Mesenchymal stem cell (in vitro differentiated cells and primary cell): ENCODE data around the gene TMEM109.

Source experiments
- DNase-seq: peaks from one replicate; pipeline ENCODE4 v3.0.0-alpha.2; 2013
- H2AFZ ChIP-seq: one replicate; pipeline ENCODE4 v1.6.1; 2013; ENCODE audit warnings: low read depth, mild to moderate bottlenecking, control low read depth, inconsistent platforms, low read length, moderate library complexity
- H2AK5ac ChIP-seq: 2 replicates; pipeline ENCODE4 v1.6.1; 2013; ENCODE audit warnings: low read length, moderate library complexity, mild to moderate bottlenecking, inconsistent platforms; ENCODE audit not compliant: severe bottlenecking
- H2BK120ac ChIP-seq: one replicate; pipeline ENCODE4 v1.6.1; 2013; ENCODE audit warnings: low read depth, mild to moderate bottlenecking, inconsistent platforms, low read length, moderate library complexity
- H2BK12ac ChIP-seq, 2 experiments: one replicate each; pipeline ENCODE4 v1.6.1; 2013; ENCODE audit warnings: inconsistent platforms in 2 of 2, low read length in 2 of 2, mild to moderate bottlenecking in 2 of 2, moderate library complexity in 2 of 2, control low read depth in 1 of 2
- H2BK15ac ChIP-seq: one replicate; pipeline ENCODE4 v1.6.1; 2013; ENCODE audit warnings: mild to moderate bottlenecking, low read depth, inconsistent platforms; ENCODE audit not compliant: poor library complexity, severe bottlenecking
- H2BK5ac ChIP-seq: 2 replicates; pipeline ENCODE4 v1.6.1; 2013; ENCODE audit warnings: low read depth, mild to moderate bottlenecking, low read length, control low read depth, inconsistent platforms; ENCODE audit not compliant: poor library complexity, severe bottlenecking
- H3K14ac ChIP-seq, 2 experiments: one replicate each; pipeline ENCODE4 v1.6.1; 2013; ENCODE audit warnings: inconsistent platforms in 2 of 2, low read length in 2 of 2, control low read depth in 1 of 2, mild to moderate bottlenecking in 1 of 2, moderate library complexity in 1 of 2
- H3K18ac ChIP-seq, 2 experiments: one replicate each; pipeline ENCODE4 v1.6.1; 2013; ENCODE audit warnings: inconsistent platforms in 2 of 2, low read length in 2 of 2, control low read depth in 1 of 2, low read depth in 1 of 2, mild to moderate bottlenecking in 1 of 2
- H3K23ac ChIP-seq, 2 experiments: one replicate each; pipeline ENCODE4 v1.6.1; 2013; ENCODE audit warnings: inconsistent platforms in 2 of 2, low read length in 2 of 2, mild to moderate bottlenecking in 2 of 2, moderate library complexity in 2 of 2, control low read depth in 1 of 2
- H3K27ac ChIP-seq: 2 replicates; pipeline ENCODE4 v1.5.1; 2013; ENCODE audit warnings: mild to moderate bottlenecking, moderate library complexity, low read length, control low read depth, inconsistent platforms; ENCODE audit not compliant: poor library complexity, severe bottlenecking
- H3K27me3 ChIP-seq, 2 experiments: 2 replicates each; pipeline versions ENCODE4 v1.6.1 to v1.7.0; 2013; ENCODE audit warnings: low read length in 2 of 2, mild to moderate bottlenecking in 2 of 2, moderate library complexity in 2 of 2, control low read depth in 1 of 2, inconsistent platforms in 1 of 2; ENCODE audit not compliant: control insufficient read depth in 1 of 2, insufficient read depth in 1 of 2
- H3K36me3 ChIP-seq, 2 experiments: 2 replicates each; pipeline versions ENCODE4 v1.6.1 to v1.7.0; 2013; ENCODE audit warnings: low read length in 2 of 2, control low read depth in 1 of 2, inconsistent platforms in 1 of 2, low read depth in 1 of 2, mild to moderate bottlenecking in 1 of 2; ENCODE audit not compliant: insufficient read depth in 2 of 2, control insufficient read depth in 1 of 2
- H3K4ac ChIP-seq, 2 experiments: one replicate each; pipeline ENCODE4 v1.6.1; 2013; ENCODE audit warnings: inconsistent platforms in 2 of 2, low read length in 2 of 2, mild to moderate bottlenecking in 2 of 2, moderate library complexity in 2 of 2, control low read depth in 1 of 2, low read depth in 1 of 2
- H3K4me1 ChIP-seq: 2 replicates; pipeline ENCODE4 v1.6.1; 2013; ENCODE audit warnings: low read depth, low read length, control low read depth; ENCODE audit not compliant: control insufficient read depth, insufficient read depth
- H3K4me2 ChIP-seq: 2 replicates; pipeline ENCODE4 v1.6.1; 2013; ENCODE audit warnings: low read length, mild to moderate bottlenecking, inconsistent platforms; ENCODE audit not compliant: poor library complexity, severe bottlenecking
- H3K4me3 ChIP-seq, 2 experiments: 2 replicates each; pipeline versions ENCODE4 v1.5.1 to v1.7.0; 2013; ENCODE audit warnings: low read length in 2 of 2, mild to moderate bottlenecking in 2 of 2, control low read depth in 1 of 2, low read depth in 1 of 2; ENCODE audit not compliant: insufficient read depth in 1 of 2
- H3K79me1 ChIP-seq: replicated peaks from 2 replicates; pipeline ENCODE4 v1.6.1; 2013; ENCODE audit warnings: mild to moderate bottlenecking, control low read depth, low read length, inconsistent platforms; ENCODE audit not compliant: poor library complexity, severe bottlenecking
- H3K9ac ChIP-seq: 2 replicates; pipeline ENCODE4 v1.7.0; 2013; ENCODE audit warnings: mild to moderate bottlenecking, low read length, moderate library complexity
- H3K9me3 ChIP-seq: 2 replicates; pipeline ENCODE4 v1.7.0; 2013; ENCODE audit warnings: mild to moderate bottlenecking, low read length; ENCODE audit not compliant: control insufficient read depth
- H4K8ac ChIP-seq: one replicate; pipeline ENCODE4 v1.6.1; 2013; ENCODE audit warnings: inconsistent platforms, mild to moderate bottlenecking, low read length, moderate library complexity
- H4K91ac ChIP-seq: one replicate; pipeline ENCODE4 v1.6.1; 2013; ENCODE audit warnings: mild to moderate bottlenecking, low read length, inconsistent platforms
- WGBS: methylation state at CpG from one replicate; pipeline ENCODE4 v1.1.7; 2013; ENCODE audit warnings: mixed read lengths; 5-methylcytosine and 5-hydroxymethylcytosine counted together

TMEM109 gene

DNA sequence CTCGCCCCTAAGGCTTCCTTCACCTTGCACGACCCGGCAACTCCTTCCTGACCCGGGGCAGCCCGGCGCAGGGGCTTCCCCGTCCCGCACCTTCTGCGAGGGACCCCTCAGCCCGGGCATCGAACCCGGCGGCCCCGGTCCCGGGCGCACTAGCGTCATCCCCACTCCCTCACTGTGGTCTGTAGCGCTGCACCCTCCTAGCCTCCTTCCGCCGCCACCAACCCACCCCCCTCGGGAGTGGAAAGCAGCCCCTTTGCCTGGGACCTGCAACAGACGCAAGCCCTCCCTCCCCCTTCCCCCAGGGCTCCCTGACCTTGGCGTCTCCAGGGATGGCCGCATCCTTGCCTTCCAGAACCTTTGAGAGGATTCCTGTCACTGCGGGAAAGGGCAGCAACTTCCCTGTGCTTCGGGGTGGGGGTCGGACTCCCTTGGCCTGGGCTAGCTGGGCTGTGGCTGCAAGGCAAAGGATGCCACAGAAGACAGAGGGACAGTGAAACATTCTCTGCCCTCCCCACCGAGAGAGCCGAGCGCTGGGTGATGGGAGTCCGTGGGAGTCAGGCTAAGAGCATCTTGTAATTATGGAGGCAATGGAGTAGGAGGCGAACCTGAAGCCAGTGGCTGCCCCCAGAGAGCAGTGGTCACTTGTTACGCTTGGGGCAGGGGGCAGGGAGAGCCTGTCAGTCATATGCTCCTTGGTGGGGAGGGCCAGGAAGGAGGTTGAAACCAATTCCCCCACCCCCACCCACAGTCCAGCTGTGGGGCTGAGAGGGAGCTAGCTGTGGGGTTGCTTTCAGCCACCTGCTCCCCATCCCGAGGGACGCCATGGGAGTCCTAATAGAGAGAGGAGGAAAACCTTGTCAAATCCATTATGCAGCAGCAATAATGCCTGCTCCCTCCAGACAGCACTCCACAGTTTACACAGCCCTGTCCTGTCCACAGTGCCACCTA, 11.2 kb downstream of the TMEM109 start:
- WGBS: 3% methylated on average over 34 of the region's 35 CpGs
- H3K36me3 ChIP-seq: peaks cover 29 to 61% of the 10 kb centered on the region in 2 experiments
- no peak overlapping the region for H2BK12ac ChIP-seq
- H3K4ac ChIP-seq: no peak overlapping the region
- peak; percentile 28 for DNase-seq
- peak overlapping the region; percentile 2 for H2BK15ac ChIP-seq
- peaks cover 0 to 12% of the 10 kb centered on the region in 2 experiments for H3K27me3 ChIP-seq
- no peak overlapping the region for H2BK5ac ChIP-seq
- H4K8ac ChIP-seq: peak overlapping the region; percentile 62
- H3K9ac ChIP-seq: peak overlapping the region; percentile 65
- peak overlapping the region; percentile 70 to 72 for H3K4me3 ChIP-seq
- no peak overlapping the region for H3K27ac ChIP-seq
- no peaks in the 10 kb centered on the region for H3K9me3 ChIP-seq
- H2BK120ac ChIP-seq: no peak overlapping the region
- peaks cover 30% of the 10 kb centered on the region for H3K79me1 ChIP-seq
- peak overlapping the region; percentile 85 for H3K4me2 ChIP-seq
- H3K18ac ChIP-seq: peak overlapping the region; percentile 65 to 68
- peak overlapping the region; percentile 38 to 53 for H3K14ac ChIP-seq
- peaks cover 21% of the 10 kb centered on the region for H3K4me1 ChIP-seq
- peak overlapping the region; percentile 72 for H2AFZ ChIP-seq
- peak overlapping the region; percentile 61 for H4K91ac ChIP-seq
- no peak overlapping the region for H3K23ac ChIP-seq
- no peak overlapping the region for H2AK5ac ChIP-seq

- Histone ChIP-seq H2AK5ac (no peak overlapping the region), H3K18ac (no peak overlapping the region), H2BK12ac (no peak overlapping the region), H3K9ac (no peak overlapping the region), H3K4me1 (peaks cover 21% of the 10 kb centered on the region), H2BK5ac (no peak overlapping the region), H3K27me3 (peaks cover 0 to 12% of the 10 kb centered on the region in 2 experiments), H3K36me3 (peaks cover 22 to 63% of the 10 kb centered on the region in 2 experiments), H3K27ac (no peak overlapping the region), H3K4me3 (no peak overlapping the region), H3K14ac (no peak overlapping the region), H2AFZ (no peak overlapping the region), H2BK15ac (no peak overlapping the region), H3K9me3 (no peaks in the 10 kb centered on the region), H4K8ac (no peak overlapping the region), H4K91ac (no peak overlapping the region), H2BK120ac (no peak overlapping the region), H3K79me1 (peaks cover 23% of the 10 kb centered on the region), H3K23ac (no peak overlapping the region), H3K4me2 (peak overlapping the region; percentile 41), H3K4ac (no peak overlapping the region)
- 69% methylated on average over 6 of the region's 6 CpGs for WGBS
- DNase-seq: peak; percentile 85
Observed at GRCh38 chr11:60925868-60926267, 11.9 kb downstream of the TMEM109 start.

GRCh38 chr11:60926500-60926899, 12.5 kb downstream of the TMEM109 start:
- no peak for DNase-seq
- no peaks in the 10 kb centered on the region for H3K9me3 ChIP-seq
- peaks cover 0 to 12% of the 10 kb centered on the region in 2 experiments for H3K27me3 ChIP-seq
- H2BK15ac ChIP-seq: no peak overlapping the region
- H3K36me3 ChIP-seq: peaks cover 16 to 63% of the 10 kb centered on the region in 2 experiments
- H2BK12ac ChIP-seq: no peak overlapping the region
- WGBS: 100% methylated on average over 3 of the region's 8 CpGs
- H4K8ac ChIP-seq: no peak overlapping the region
- no peak overlapping the region for H3K14ac ChIP-seq
- no peak overlapping the region for H3K4me2 ChIP-seq
- peaks cover 22% of the 10 kb centered on the region for H3K79me1 ChIP-seq
- peaks cover 21% of the 10 kb centered on the region for H3K4me1 ChIP-seq
- no peak overlapping the region for H3K4me3 ChIP-seq
- no peak overlapping the region for H2BK5ac ChIP-seq
- H2AK5ac ChIP-seq: no peak overlapping the region
- no peak overlapping the region for H3K9ac ChIP-seq
- no peak overlapping the region for H2AFZ ChIP-seq
- H2BK120ac ChIP-seq: no peak overlapping the region
- H3K4ac ChIP-seq: no peak overlapping the region
- H3K18ac ChIP-seq: no peak overlapping the region
- no peak overlapping the region for H3K23ac ChIP-seq
- no peak overlapping the region for H4K91ac ChIP-seq
- no peak overlapping the region for H3K27ac ChIP-seq

GRCh38 chr11:60927061-60927592, 13.2 kb downstream of the TMEM109 start:
- no peak overlapping the region for H3K4ac ChIP-seq
- no peak overlapping the region for H3K4me3 ChIP-seq
- H2AFZ ChIP-seq: no peak overlapping the region
- no peak overlapping the region for H4K91ac ChIP-seq
- H3K9me3 ChIP-seq: no peaks in the 10 kb centered on the region
- peaks cover 0 to 12% of the 10 kb centered on the region in 2 experiments for H3K27me3 ChIP-seq
- no peak overlapping the region for H2BK15ac ChIP-seq
- WGBS: 98% methylated on average over 8 of the region's 8 CpGs
- H3K14ac ChIP-seq: no peak overlapping the region
- H2BK120ac ChIP-seq: no peak overlapping the region
- H3K4me1 ChIP-seq: peaks cover 21% of the 10 kb centered on the region
- H2BK12ac ChIP-seq: no peak overlapping the region
- no peak overlapping the region for H4K8ac ChIP-seq
- H3K27ac ChIP-seq: no peak overlapping the region
- no peak overlapping the region for H3K4me2 ChIP-seq
- H3K79me1 ChIP-seq: peaks cover 22% of the 10 kb centered on the region
- H2BK5ac ChIP-seq: no peak overlapping the region
- no peak overlapping the region for H3K18ac ChIP-seq
- no peak for DNase-seq
- H3K23ac ChIP-seq: no peak overlapping the region
- no peak overlapping the region for H2AK5ac ChIP-seq
- peaks cover 10 to 63% of the 10 kb centered on the region in 2 experiments for H3K36me3 ChIP-seq
- H3K9ac ChIP-seq: no peak overlapping the region
